ENCODE data around the gene DCX. TPM values are rescaled to one million over a fixed set of nuclear protein-coding genes. Genes with fewer than 3 reads are reported as not detected.

DCX gene
- total RNA-seq, 4 donors from 2014 or later, result not detected

DNA sequence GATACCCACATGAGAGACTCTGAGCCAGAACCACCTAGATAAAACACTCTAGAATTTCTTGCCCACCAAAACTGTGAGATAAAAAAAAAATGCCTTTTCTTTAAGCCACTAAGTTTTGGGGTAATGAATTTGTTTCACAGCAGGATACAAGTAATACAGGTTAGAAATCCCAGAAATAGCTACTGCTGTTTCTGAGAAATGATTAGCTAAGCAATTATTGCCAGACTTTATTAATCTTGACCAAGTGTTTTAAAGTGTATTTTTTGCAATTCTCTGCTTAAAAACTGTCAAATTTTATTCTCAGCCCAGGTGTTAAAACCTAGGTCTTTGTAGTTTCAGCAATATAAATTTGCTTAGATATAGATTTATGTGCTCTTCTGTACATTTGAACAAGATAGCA is 83.1 kb downstream of the DCX start:
- in situ Hi-C loops (cut with MboI; ENCODE audit: low pct_ligation_motif_present in 1 of 4, low pct_unique_long_range_greater_than_20kb in 1 of 4, low sequenced_read_pairs in 3 of 4) (no loop called here), intact Hi-C loops (cut with DNase I; ENCODE audit: low total_unique reads) (no loop called here)
- no peaks in the 10 kb centered on the region for H3K4me1 ChIP-seq
- H3K9me3 ChIP-seq, result no peaks in the 10 kb centered on the region
- H3K27me3 ChIP-seq, result no peaks in the 10 kb centered on the region
- no peaks in the 10 kb centered on the region for H3K36me3 ChIP-seq
- DNase-seq, result no peak
- no peak overlapping the region for H3K27ac ChIP-seq
- no peak overlapping the region for H3K4me3 ChIP-seq
- TF ChIP-seq, protein P1, sequence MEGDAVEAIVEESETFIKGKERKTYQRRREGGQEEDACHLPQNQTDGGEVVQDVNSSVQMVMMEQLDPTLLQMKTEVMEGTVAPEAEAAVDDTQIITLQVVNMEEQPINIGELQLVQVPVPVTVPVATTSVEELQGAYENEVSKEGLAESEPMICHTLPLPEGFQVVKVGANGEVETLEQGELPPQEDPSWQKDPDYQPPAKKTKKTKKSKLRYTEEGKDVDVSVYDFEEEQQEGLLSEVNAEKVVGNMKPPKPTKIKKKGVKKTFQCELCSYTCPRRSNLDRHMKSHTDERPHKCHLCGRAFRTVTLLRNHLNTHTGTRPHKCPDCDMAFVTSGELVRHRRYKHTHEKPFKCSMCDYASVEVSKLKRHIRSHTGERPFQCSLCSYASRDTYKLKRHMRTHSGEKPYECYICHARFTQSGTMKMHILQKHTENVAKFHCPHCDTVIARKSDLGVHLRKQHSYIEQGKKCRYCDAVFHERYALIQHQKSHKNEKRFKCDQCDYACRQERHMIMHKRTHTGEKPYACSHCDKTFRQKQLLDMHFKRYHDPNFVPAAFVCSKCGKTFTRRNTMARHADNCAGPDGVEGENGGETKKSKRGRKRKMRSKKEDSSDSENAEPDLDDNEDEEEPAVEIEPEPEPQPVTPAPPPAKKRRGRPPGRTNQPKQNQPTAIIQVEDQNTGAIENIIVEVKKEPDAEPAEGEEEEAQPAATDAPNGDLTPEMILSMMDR (IDR thresholded peaks at IDR 0.05), result no peak
- TF ChIP-seq EP300 (IDR thresholded peaks at IDR 0.05; ENCODE audit: low read depth) (no peak), POLR2A (IDR thresholded peaks at IDR 0.05) (no peak), POLR2AphosphoS5 (IDR thresholded peaks at IDR 0.05) (no peak)

DNA sequence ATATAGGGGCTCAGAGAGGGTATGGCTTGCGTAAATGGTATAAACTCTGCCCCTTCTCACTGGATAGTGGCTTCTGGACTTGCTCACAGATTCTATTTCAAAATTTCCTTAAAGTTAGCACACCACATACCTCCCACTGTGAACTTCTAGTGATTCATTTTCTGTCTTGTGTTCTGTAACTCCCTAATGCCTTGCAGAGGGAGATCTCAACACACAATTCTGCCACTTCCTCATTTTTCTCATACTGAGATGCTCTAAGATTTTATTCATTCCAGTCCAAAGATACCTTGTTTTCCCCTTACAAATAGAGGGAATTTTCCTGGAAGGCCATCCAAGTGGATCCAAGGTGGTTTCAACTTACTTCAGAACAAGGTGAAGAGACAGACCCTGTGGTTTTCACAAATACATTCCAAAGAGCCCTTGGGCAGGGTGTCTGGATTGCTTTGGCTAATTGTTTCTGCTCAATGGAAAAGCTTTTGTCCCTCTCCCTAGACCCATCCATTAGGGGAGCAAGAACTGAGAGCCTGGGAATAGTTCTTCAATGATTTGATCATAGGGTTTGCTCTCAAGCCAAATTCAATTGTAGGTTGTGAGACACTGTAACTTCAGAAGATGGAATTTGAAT is 89.6 kb downstream of the DCX start:
- 81% methylated on average over 1 of the region's 1 CpG; no CpG with 5 or more reads in 1 of the 2 donors for WGBS, 2 donors (ENCODE audit: low coverage in 1 of 2)
- H3K4me3 ChIP-seq, result no peak overlapping the region
- no peaks in the 10 kb centered on the region for H3K27me3 ChIP-seq
- H3K27ac ChIP-seq, result no peak overlapping the region
- H3K4me1 ChIP-seq, result no peaks in the 10 kb centered on the region
- TF ChIP-seq, protein P1 (IDR thresholded peaks at IDR 0.05), result no peak
- TF ChIP-seq POLR2AphosphoS5 (IDR thresholded peaks at IDR 0.05), result no peak
- TF ChIP-seq EP300 (IDR thresholded peaks at IDR 0.05; ENCODE audit: low read depth), result no peak
- no peak for TF ChIP-seq POLR2A (IDR thresholded peaks at IDR 0.05)
- intact Hi-C loops (cut with DNase I; ENCODE audit: low total_unique reads), result no loop called here
- H3K9me3 ChIP-seq, result no peaks in the 10 kb centered on the region
- no peak for DNase-seq
- H3K36me3 ChIP-seq, result no peaks in the 10 kb centered on the region
- in situ Hi-C loops (cut with MboI; ENCODE audit: low pct_ligation_motif_present in 1 of 4, low pct_unique_long_range_greater_than_20kb in 1 of 4, low sequenced_read_pairs in 3 of 4), result no loop called here

DNA sequence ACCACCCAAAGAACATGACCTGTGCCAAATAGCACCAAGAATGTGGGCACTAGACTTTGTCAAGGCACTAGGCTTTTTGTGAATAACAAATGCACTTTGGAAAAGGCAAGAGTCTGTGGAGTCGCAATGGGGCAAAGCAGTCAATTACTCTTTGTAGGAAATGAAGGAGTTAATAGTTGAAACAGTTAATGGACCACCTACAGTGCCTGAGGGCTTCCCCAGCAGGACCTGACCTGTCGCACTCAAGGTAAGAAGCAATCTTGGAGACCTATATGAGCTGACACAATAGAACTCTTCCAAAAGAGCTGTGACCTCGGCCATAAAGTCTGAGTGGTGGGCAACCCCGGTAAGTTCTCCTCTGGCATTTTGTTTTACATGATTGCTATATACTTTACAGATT is 92.5 kb downstream of the DCX start:
- no peaks in the 10 kb centered on the region for H3K36me3 ChIP-seq
- WGBS, 2 donors (ENCODE audit: low coverage in 1 of 2), result 64 to 100% methylated on average over 1 to 4 of the region's 4 CpGs
- intact Hi-C loops (cut with DNase I; ENCODE audit: low total_unique reads), result no loop called here
- no peaks in the 10 kb centered on the region for H3K4me1 ChIP-seq
- no peaks in the 10 kb centered on the region for H3K9me3 ChIP-seq
- in situ Hi-C loops (cut with MboI; ENCODE audit: low pct_ligation_motif_present in 1 of 4, low pct_unique_long_range_greater_than_20kb in 1 of 4, low sequenced_read_pairs in 3 of 4), result no loop called here
- TF ChIP-seq EP300 (IDR thresholded peaks at IDR 0.05; ENCODE audit: low read depth), result no peak
- TF ChIP-seq, protein P1 (IDR thresholded peaks at IDR 0.05), result no peak
- TF ChIP-seq POLR2A (IDR thresholded peaks at IDR 0.05), result no peak
- TF ChIP-seq POLR2AphosphoS5 (IDR thresholded peaks at IDR 0.05), result no peak
- no peak overlapping the region for H3K4me3 ChIP-seq
- no peak for DNase-seq
- H3K27ac ChIP-seq, result no peak overlapping the region
- no peaks in the 10 kb centered on the region for H3K27me3 ChIP-seq

DNA sequence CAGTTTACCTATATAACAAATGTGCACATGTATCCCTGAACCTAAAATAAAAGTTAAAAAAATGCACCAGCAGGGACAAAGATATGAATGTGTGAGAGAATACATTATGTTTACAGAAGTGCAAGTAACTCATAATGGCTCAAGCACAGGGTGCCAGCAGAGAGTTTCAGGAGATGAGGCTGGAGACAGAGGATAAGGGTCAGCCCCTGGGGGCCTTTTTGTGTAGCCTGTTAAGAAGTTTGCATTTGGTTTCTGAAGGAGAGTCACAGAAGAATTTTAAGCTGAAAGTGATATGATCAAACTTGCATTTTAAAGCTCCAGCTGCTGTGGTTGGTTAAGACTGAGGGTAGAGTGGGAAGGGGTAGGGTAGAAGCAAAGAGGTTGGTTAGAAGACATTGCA is 93.1 kb downstream of the DCX start:
- no peaks in the 10 kb centered on the region for H3K4me1 ChIP-seq
- no peak for DNase-seq
- no peaks in the 10 kb centered on the region for H3K36me3 ChIP-seq
- intact Hi-C loops (cut with DNase I; ENCODE audit: low total_unique reads), result no loop called here
- in situ Hi-C loops (cut with MboI; ENCODE audit: low pct_ligation_motif_present in 1 of 4, low pct_unique_long_range_greater_than_20kb in 1 of 4, low sequenced_read_pairs in 3 of 4), result no loop called here
- TF ChIP-seq POLR2AphosphoS5 (IDR thresholded peaks at IDR 0.05) (no peak), POLR2A (IDR thresholded peaks at IDR 0.05) (no peak)
- H3K27ac ChIP-seq, result no peak overlapping the region
- H3K9me3 ChIP-seq, result no peaks in the 10 kb centered on the region
- H3K27me3 ChIP-seq, result no peaks in the 10 kb centered on the region
- no peak overlapping the region for H3K4me3 ChIP-seq

DNA sequence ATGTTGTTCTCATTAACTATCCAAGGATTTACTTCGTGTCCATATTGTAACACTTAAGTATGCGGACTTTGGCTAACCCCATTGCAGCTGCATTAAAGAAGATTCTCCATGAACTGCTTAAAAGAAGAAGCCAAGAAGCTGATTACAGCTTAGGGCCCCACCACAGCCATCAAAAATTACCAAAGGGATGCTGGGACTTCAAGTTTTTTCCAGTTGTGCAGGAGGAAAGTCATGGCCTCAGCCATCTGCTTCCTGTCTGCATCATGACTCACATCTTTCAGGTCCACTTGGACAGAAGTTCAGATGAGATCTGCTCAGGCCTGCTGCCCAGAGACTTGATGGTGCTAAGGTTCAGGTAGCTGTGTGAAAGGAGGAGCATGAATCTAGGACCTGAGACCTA is 102.9 kb downstream of the DCX start:
- Histone ChIP-seq H3K27ac (no peak overlapping the region), H3K36me3 (no peaks in the 10 kb centered on the region), H3K4me1 (no peaks in the 10 kb centered on the region), H3K9me3 (no peaks in the 10 kb centered on the region), H3K27me3 (no peaks in the 10 kb centered on the region), H3K4me3 (no peak overlapping the region)
- in situ Hi-C loops (cut with MboI; ENCODE audit: low pct_ligation_motif_present in 1 of 4, low pct_unique_long_range_greater_than_20kb in 1 of 4, low sequenced_read_pairs in 3 of 4) (no loop called here), intact Hi-C loops (cut with DNase I; ENCODE audit: low total_unique reads) (no loop called here)
- WGBS, 2 donors (ENCODE audit: low coverage in 1 of 2), result 78% methylated on average over 2 of the region's 2 CpGs
- no peak for DNase-seq
- TF ChIP-seq POLR2AphosphoS5 (IDR thresholded peaks at IDR 0.05), result no peak
- TF ChIP-seq, protein P1 (IDR thresholded peaks at IDR 0.05), result no peak
- no peak for TF ChIP-seq POLR2A (IDR thresholded peaks at IDR 0.05)
- no peak for TF ChIP-seq EP300 (IDR thresholded peaks at IDR 0.05; ENCODE audit: low read depth)
